IMR-90 (cell line): ENCODE results near the gene BDNF. TPM values are rescaled to one million over a fixed set of nuclear protein-coding genes. Genes with fewer than 3 reads are reported as not detected.

Source experiments
- ATAC-seq: fragments of 200-7000 bp; cut with Tn5 transposase; 2 replicates; pipeline ENCODE4 v1.9.1; 2020; ENCODE audit warnings: low read depth, mild to moderate bottlenecking, moderate library complexity
- BruUV-seq: library from RNA; stranded (reverse); fragments of 400-500 nt; replicated peaks from 2 replicates; lab custom pipeline; 2021; lab: Mats Ljungman, UMichigan
- CTCF ChIA-PET: fragments of 300-600 bp; formaldehyde crosslinking; extraction: SDS; loops from one replicate; lab custom pipeline; 2021; ENCODE audit warnings: antibody characterized with exemption; lab: Yijun Ruan, JAX
- POLR2A ChIA-PET: fragments of 300-600 bp; sonication (Branson Sonifier 250); formaldehyde crosslinking; loops from one replicate; lab custom pipeline; 2022; ENCODE audit warnings: antibody characterized with exemption; ENCODE audit not compliant: unreplicated experiment; lab: Charles Lee
- DNase-seq: peaks from one replicate; pipeline ENCODE4 v3.0.0; 2013
- H2AFZ ChIP-seq: replicated peaks from 2 replicates; pipeline ENCODE3; 2013; ENCODE audit warnings: low read length, mild to moderate bottlenecking; ENCODE audit not compliant: poor library complexity
- H2AK5ac ChIP-seq: 2 replicates; pipeline ENCODE4 v1.6.1; 2013; ENCODE audit warnings: low read depth, low read length, inconsistent platforms
- H2AK9ac ChIP-seq: replicated peaks from 2 replicates; pipeline ENCODE3; 2013; ENCODE audit warnings: mild to moderate bottlenecking, low read depth, low read length, moderate library complexity; ENCODE audit not compliant: poor library complexity
- H2BK120ac ChIP-seq: 2 replicates; pipeline ENCODE4 v1.6.1; 2013; ENCODE audit warnings: low read depth, low read length, inconsistent platforms
- H2BK15ac ChIP-seq: 3 replicates; pipeline ENCODE4 v1.6.1; 2013; ENCODE audit warnings: low read depth, low read length, inconsistent platforms
- H2BK20ac ChIP-seq: 2 replicates; pipeline ENCODE4 v1.6.1; 2013; ENCODE audit warnings: low read depth, mild to moderate bottlenecking, inconsistent platforms, low read length, moderate library complexity
- H2BK5ac ChIP-seq: 2 replicates; pipeline ENCODE4 v1.6.1; 2013; ENCODE audit warnings: mild to moderate bottlenecking, low read depth, low read length, inconsistent platforms; ENCODE audit not compliant: poor library complexity, severe bottlenecking
- H3K14ac ChIP-seq: replicated peaks from 2 replicates; pipeline ENCODE4 v1.6.1; 2013; ENCODE audit warnings: low read depth, low read length, inconsistent platforms
- H3K18ac ChIP-seq: 2 replicates; pipeline ENCODE4 v1.6.1; 2013; ENCODE audit warnings: low read depth, low read length, control low read depth
- H3K23ac ChIP-seq: 2 replicates; pipeline ENCODE4 v1.6.1; 2013; ENCODE audit warnings: low read depth, low read length, inconsistent platforms
- H3K27ac ChIP-seq: 2 replicates; pipeline ENCODE4 v1.5.1; 2013; ENCODE audit warnings: mild to moderate bottlenecking, control low read depth, low read length; ENCODE audit not compliant: insufficient read depth
- H3K27me3 ChIP-seq: 2 replicates; pipeline ENCODE4 v1.6.1; 2013; ENCODE audit warnings: low read length; ENCODE audit not compliant: control insufficient read depth, insufficient read depth
- H3K36me3 ChIP-seq: 2 replicates; pipeline ENCODE4 v1.6.1; 2013; ENCODE audit warnings: low read length, mixed read lengths; ENCODE audit not compliant: control insufficient read depth, insufficient read depth
- H3K4ac ChIP-seq: 2 replicates; pipeline ENCODE4 v1.6.1; 2013; ENCODE audit warnings: low read depth, low read length, inconsistent platforms
- H3K4me1 ChIP-seq: 2 replicates; pipeline ENCODE4 v1.6.1; 2013; ENCODE audit warnings: low read length, mixed read lengths; ENCODE audit not compliant: control insufficient read depth, insufficient read depth
- H3K4me2 ChIP-seq: 2 replicates; pipeline ENCODE4 v1.6.1; 2013; ENCODE audit warnings: low read depth, mild to moderate bottlenecking, control low read depth, low read length, moderate library complexity
- H3K4me3 ChIP-seq: 2 replicates; pipeline ENCODE4 v1.5.1; 2013; ENCODE audit warnings: low read depth, mild to moderate bottlenecking, control low read depth, low read length, moderate library complexity; ENCODE audit not compliant: insufficient read depth
- H3K56ac ChIP-seq: 2 replicates; pipeline ENCODE4 v1.6.1; 2013; ENCODE audit warnings: low read length, inconsistent platforms; ENCODE audit not compliant: insufficient read depth; ENCODE audit errors: extremely low read depth
- H3K79me1 ChIP-seq, 2 experiments: 2 replicates each; pipeline ENCODE4 v1.6.1; 2013; ENCODE audit warnings: low read length in 2 of 2, inconsistent platforms in 1 of 2, low read depth in 1 of 2
- H3K9ac ChIP-seq: 2 replicates; pipeline ENCODE4 v1.6.1; 2013; ENCODE audit warnings: low read depth, low read length, control low read depth
- H3K9me1 ChIP-seq: 2 replicates; pipeline ENCODE4 v1.6.1; 2013; ENCODE audit warnings: low read length, inconsistent platforms; ENCODE audit not compliant: insufficient read depth
- H3K9me3 ChIP-seq: 2 replicates; pipeline ENCODE4 v1.6.1; 2013; ENCODE audit warnings: low read length; ENCODE audit not compliant: control insufficient read depth, insufficient read depth
- H4K20me1 ChIP-seq: 2 replicates; pipeline ENCODE4 v1.6.1; 2013; ENCODE audit warnings: low read length, inconsistent platforms; ENCODE audit not compliant: insufficient read depth
- H4K5ac ChIP-seq: 2 replicates; pipeline ENCODE4 v1.6.1; 2013; ENCODE audit warnings: mild to moderate bottlenecking, low read depth, low read length, control low read depth
- H4K8ac ChIP-seq, 2 experiments: 2 replicates each; pipeline ENCODE4 v1.6.1; 2013; ENCODE audit warnings: low read depth in 2 of 2, low read length in 2 of 2, control low read depth in 1 of 2, inconsistent platforms in 1 of 2
- H4K91ac ChIP-seq: 2 replicates; pipeline ENCODE4 v1.6.1; 2013; ENCODE audit warnings: low read depth, low read length, inconsistent platforms; ENCODE audit not compliant: insufficient read depth
- BHLHE40 ChIP-seq: fragments of 150-350 bp; IDR thresholded peaks from 2 replicates; pipeline ENCODE4 v1.6.1; 2016; ENCODE audit warnings: mild to moderate bottlenecking, low read depth, low read length
- CEBPB ChIP-seq: IDR thresholded peaks from 2 replicates; pipeline ENCODE4 v1.6.1; 2012; ENCODE audit warnings: low read depth, low read length, improper control_type of control experiment
- CHD1 ChIP-seq: IDR thresholded peaks from 2 replicates; pipeline ENCODE4 v1.6.1; 2012; ENCODE audit warnings: low read depth, low read length, improper control_type of control experiment
- CTCF ChIP-seq: conservative IDR thresholded peaks from 2 replicates; pipeline ENCODE4 v1.5.1; 2012; ENCODE audit warnings: mild to moderate bottlenecking, low read depth, low read length, improper control_type of control experiment
- FOS ChIP-seq: fragments of 150-350 bp; IDR thresholded peaks from 2 replicates; pipeline ENCODE4 v1.6.1; 2016; ENCODE audit warnings: low read depth, low read length
- MAFK ChIP-seq: IDR thresholded peaks from 2 replicates; pipeline ENCODE4 v1.6.1; 2012; ENCODE audit warnings: low read depth, low read length, improper control_type of control experiment
- MAZ ChIP-seq: IDR thresholded peaks from 2 replicates; pipeline ENCODE4 v1.6.1; 2012; ENCODE audit warnings: low read depth, mild to moderate bottlenecking, low read length, improper control_type of control experiment, moderate library complexity, borderline replicate concordance
- MXI1 ChIP-seq: IDR thresholded peaks from 2 replicates; pipeline ENCODE4 v1.6.1; 2012; ENCODE audit warnings: low read depth, mild to moderate bottlenecking, low read length, moderate library complexity, borderline replicate concordance
- NFE2L2 ChIP-seq: fragments of 150-350 bp; IDR thresholded peaks from 2 replicates; pipeline ENCODE4 v1.6.1; 2016; ENCODE audit warnings: low read depth, mild to moderate bottlenecking, low read length
- POLR2A ChIP-seq: IDR thresholded peaks from 2 replicates; pipeline ENCODE4 v1.6.1; 2012; ENCODE audit warnings: mild to moderate bottlenecking, low read depth, low read length
- RAD21 ChIP-seq: IDR thresholded peaks from 2 replicates; pipeline ENCODE4 v1.6.1; 2012; ENCODE audit warnings: low read length, improper control_type of control experiment
- RCOR1 ChIP-seq: IDR thresholded peaks from 2 replicates; pipeline ENCODE4 v1.6.1; 2012; ENCODE audit warnings: mild to moderate bottlenecking, low read length, improper control_type of control experiment; ENCODE audit not compliant: insufficient replicate concordance
- RFX5 ChIP-seq: IDR thresholded peaks from 2 replicates; pipeline ENCODE4 v1.8.0; 2012; ENCODE audit warnings: low read depth, mild to moderate bottlenecking, low read length, moderate library complexity
- SMC3 ChIP-seq: fragments of 150-350 bp; IDR thresholded peaks from 2 replicates; pipeline ENCODE4 v1.6.1; 2016; ENCODE audit warnings: low read depth, mild to moderate bottlenecking, antibody characterized with exemption, low read length, moderate library complexity
- WGBS, 2 experiments: methylation state at CpG; one replicate each; pipeline versions ENCODE4 v1.1.5 to v1.1.7; 2013; ENCODE audit warnings: missing lambda C conversion rate in 2 of 2; ENCODE audit not compliant: insufficient read length in 1 of 2; ENCODE audit errors: extremely low coverage in 2 of 2; 5-methylcytosine and 5-hydroxymethylcytosine counted together
- dilution Hi-C: fragments of 300-500 bp; cut with HindIII; formaldehyde crosslinking; loops from one replicate; pipeline ENCODE4 v1.14.3; 2018; ENCODE audit warnings: low sequenced_read_pairs; ENCODE audit not compliant: unreplicated experiment
- in situ Hi-C: fragments of 300-500 bp; cut with MboI; formaldehyde crosslinking; loops from 3 replicates; pipeline ENCODE4 v1.14.3; 2019; ENCODE audit warnings: low sequenced_read_pairs, inconsistent platforms, mixed read lengths
- intact Hi-C: fragments of 100-400 bp; cut with micrococcal nuclease; formaldehyde crosslinking; loops from 2 replicates; pipeline ENCODE4 v1.10.0; 2022
- polyA plus RNA-seq, 3 experiments: library from polyadenylated mRNA; depleted of rRNA; stranded (reverse); fragments of >200 nt; gene quantifications; 2 replicates each; pipeline ENCODE4 v1.2.3, GENCODE V29; 2012; ENCODE audit warnings: low replicate concordance in 1 of 3
- total RNA-seq: library from RNA; depleted of rRNA; stranded (reverse); fragments of >200 nt; gene quantifications from 2 replicates; pipeline ENCODE4 v1.2.3, GENCODE V29; 2012
- TF ChIP-seq, protein P1 (sequence below): fragments of 150-350 bp; IDR thresholded peaks from 2 replicates; pipeline ENCODE4 v1.6.1; 2016; ENCODE audit warnings: low read depth, mild to moderate bottlenecking, low read length, moderate library complexity, borderline replicate concordance
- TF ChIP-seq, protein P2 (sequence below): fragments of 150-350 bp; IDR thresholded peaks from 2 replicates; pipeline ENCODE4 v1.6.1; 2017; ENCODE audit warnings: mild to moderate bottlenecking, antibody characterized with exemption, low read length, low read depth

The BDNF gene
- total and polyA plus RNA-seq, 2 of the 4 experiments (the other 2 are of a cell fraction) = 94.8 to 152 TPM

- Histone ChIP-seq H4K91ac (no peak overlapping the region), H4K20me1 (peaks cover 89% of the 10 kb centered on the region)
Observed at GRCh38 chr11:27673979-27674663, 26.1 kb downstream of the BDNF start.

More at GRCh38 chr11:27673979-27674663, 26.1 kb downstream of the BDNF start:
- DNase-seq (no peak), ATAC-seq (no peak)
- Histone ChIP-seq H3K36me3 (peaks cover 32% of the 10 kb centered on the region), H3K4ac (no peak overlapping the region), H3K9me1 (peaks cover 21% of the 10 kb centered on the region), H2BK120ac (no peak overlapping the region), H2AFZ (no peak overlapping the region), H4K5ac (no peak overlapping the region), H3K56ac (no peak overlapping the region), H3K4me2 (peak overlapping the region; percentile 57; the same call in 1 of the 2 replicates), H3K9ac (no peak overlapping the region), H2BK20ac (no peak overlapping the region), H2AK5ac (no peak overlapping the region), H2AK9ac (no peak overlapping the region), H3K9me3 (no peaks in the 10 kb centered on the region), H3K23ac (no peak overlapping the region), H2BK5ac (no peak overlapping the region), H3K79me1 (peaks cover 0 to 59% of the 10 kb centered on the region in 2 experiments; a peak in 2 of 4 replicates), H3K14ac (no peak overlapping the region), H4K8ac (no peak overlapping the region), H3K27me3 (no peaks in the 10 kb centered on the region), H3K4me1 (peaks cover 25% of the 10 kb centered on the region), H2BK15ac (no peak overlapping the region), H3K18ac (no peak overlapping the region), H3K4me3 (no peak overlapping the region), H3K27ac (no peak overlapping the region)
- no TSS peak for BruUV-seq
- TF ChIP-seq, protein P1, sequence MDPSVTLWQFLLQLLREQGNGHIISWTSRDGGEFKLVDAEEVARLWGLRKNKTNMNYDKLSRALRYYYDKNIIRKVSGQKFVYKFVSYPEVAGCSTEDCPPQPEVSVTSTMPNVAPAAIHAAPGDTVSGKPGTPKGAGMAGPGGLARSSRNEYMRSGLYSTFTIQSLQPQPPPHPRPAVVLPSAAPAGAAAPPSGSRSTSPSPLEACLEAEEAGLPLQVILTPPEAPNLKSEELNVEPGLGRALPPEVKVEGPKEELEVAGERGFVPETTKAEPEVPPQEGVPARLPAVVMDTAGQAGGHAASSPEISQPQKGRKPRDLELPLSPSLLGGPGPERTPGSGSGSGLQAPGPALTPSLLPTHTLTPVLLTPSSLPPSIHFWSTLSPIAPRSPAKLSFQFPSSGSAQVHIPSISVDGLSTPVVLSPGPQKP = no peak
- TF ChIP-seq CEBPB = no peak
- TF ChIP-seq CTCF = no peak
- TF ChIP-seq MAZ = no peak
- no peak for TF ChIP-seq BHLHE40
- no peak for TF ChIP-seq SMC3
- no peak for TF ChIP-seq MAFK
- no peak for TF ChIP-seq RFX5
- no peak for TF ChIP-seq POLR2A
- TF ChIP-seq RCOR1 = no peak
- TF ChIP-seq RAD21 = no peak
- TF ChIP-seq, protein P2, sequence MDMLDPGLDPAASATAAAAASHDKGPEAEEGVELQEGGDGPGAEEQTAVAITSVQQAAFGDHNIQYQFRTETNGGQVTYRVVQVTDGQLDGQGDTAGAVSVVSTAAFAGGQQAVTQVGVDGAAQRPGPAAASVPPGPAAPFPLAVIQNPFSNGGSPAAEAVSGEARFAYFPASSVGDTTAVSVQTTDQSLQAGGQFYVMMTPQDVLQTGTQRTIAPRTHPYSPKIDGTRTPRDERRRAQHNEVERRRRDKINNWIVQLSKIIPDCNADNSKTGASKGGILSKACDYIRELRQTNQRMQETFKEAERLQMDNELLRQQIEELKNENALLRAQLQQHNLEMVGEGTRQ = no peak
- TF ChIP-seq FOS = no peak
- TF ChIP-seq MXI1 = no peak
- TF ChIP-seq NFE2L2 = no peak
- no peak for TF ChIP-seq CHD1
- CTCF ChIA-PET = interaction anchor here (0.6 kb wide), 1 partner anchor 194 kb away, joined by 3 read pairs; no protein-coding TSS in a partner anchor
- intact Hi-C loops (no loop called here), in situ Hi-C loops (no loop called here), dilution Hi-C loops (no loop called here)
- WGBS, 2 experiments = 85% methylated on average over 2 of the region's 6 CpGs; no CpG with 5 or more reads in 1 of the 2 experiments
- POLR2A ChIA-PET = no interaction called here
